ENCODE data around the gene TOMT.

TOMT gene

DNA sequence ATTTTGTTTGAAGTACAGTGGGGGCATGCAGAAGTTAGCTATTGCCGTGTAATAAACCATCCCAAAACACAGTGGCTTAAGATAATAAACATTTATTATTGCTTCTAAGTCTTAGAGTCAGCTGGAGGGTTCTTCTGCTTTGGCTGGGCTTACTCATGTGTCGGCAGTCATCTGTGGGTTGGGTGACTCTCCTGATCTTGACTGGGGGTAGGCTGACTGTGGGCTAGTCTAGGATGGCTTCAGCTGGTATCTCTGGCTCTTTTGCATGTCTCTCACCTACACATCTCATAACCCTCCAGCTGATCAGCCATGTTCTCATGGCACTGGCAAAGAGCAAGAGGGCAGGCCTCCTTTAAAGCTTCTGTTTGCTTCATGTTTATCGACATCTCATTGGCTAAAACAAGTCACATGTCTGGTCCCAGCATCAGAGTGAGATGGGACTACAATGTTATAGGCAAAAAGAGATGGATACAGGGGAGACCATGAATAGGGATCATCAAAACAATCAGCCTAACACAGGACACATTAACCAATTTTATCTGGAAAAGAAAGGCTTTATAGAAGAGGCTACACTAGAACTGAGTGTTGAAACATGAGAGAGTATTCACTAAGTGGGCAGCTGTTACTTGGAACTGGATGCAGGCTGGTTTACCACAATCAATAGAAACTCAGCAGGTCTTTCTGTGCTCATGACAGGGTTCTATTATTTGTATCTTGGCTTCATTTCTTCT, 19.9 kb upstream of the TOMT start:
- no peak for DNase-seq (ENCODE audit: low read depth in 2 of 2)

DNA sequence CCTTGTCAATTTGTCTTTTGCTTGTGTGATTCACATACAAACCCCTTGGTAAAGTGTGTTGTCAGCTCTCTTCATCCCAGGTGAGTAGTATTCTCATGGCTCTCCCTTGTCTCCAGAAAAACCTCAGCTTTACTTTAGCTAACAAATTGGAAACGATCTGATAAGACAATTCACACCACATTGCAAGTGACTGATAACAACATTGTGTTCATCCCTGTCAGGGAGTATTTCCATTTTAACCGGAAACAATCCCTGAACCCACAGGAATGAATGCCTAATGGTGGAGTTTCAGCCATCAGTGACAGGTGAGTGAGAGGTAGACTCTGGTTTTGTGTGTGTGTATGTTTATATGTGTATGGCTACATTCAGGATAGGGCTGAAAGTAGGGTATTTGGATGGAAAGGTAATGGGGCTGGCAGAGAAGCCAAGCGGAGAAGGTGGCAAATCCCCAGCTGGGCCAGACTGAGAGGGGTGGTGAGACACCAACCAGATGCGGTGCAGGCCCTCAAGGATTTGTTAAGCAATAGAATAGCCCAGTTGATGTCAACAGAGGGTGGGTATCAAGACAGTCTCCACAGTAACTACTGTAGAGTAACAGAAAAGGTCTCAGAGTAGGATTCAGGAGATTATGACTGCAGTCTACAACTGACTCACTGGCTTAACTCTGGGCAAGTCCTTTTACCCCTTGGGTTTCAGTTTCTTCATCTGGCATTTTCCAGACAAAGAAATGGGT, 17.5 kb upstream of the TOMT start:
- DNase-seq (ENCODE audit: low read depth in 2 of 2), result no peak

DNA sequence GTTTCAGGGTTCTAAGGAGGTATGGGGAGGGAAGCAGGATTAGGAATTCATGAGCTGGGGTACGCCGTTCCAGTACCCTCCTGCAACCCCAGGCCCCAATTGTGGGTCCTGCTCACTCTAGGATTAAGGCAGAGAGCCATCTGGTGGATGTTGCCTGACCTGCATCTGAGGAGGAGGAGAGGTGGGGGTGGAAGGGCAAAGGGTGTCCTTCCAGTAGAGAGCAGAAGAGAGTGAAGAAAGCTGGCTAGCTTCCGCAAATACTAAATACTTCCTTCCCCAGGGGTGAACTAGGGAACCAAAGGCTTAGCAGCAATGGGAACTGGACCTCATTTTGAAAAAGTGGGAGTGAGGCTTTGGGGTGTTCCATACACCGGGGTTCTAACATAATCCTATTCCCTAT, 14.4 kb upstream of the TOMT start:
- DNase-seq (ENCODE audit: low read depth in 2 of 2), result peak in 1 of 2 donors; percentile 49

DNA sequence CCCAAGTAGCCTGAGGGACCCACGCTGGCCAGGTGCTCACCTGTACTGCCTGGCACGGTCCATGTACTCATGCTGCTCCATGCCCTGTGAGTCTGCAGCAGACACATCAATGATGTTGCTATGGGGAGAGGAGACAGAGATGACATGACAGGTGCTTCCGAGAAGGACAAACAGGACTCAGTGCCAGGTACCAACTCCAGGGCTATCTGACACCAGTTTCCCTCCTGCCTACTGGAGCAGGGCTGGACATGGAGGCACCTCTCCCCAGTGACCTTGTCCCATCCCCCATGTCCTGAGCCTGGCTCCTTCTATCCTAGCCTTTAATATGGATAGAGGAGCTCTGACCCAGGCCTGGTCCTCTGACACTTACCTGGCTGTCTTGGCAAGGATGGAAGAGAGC, 7.0 kb upstream of the TOMT start:
- no peak for DNase-seq (ENCODE audit: low read depth in 2 of 2)

DNA sequence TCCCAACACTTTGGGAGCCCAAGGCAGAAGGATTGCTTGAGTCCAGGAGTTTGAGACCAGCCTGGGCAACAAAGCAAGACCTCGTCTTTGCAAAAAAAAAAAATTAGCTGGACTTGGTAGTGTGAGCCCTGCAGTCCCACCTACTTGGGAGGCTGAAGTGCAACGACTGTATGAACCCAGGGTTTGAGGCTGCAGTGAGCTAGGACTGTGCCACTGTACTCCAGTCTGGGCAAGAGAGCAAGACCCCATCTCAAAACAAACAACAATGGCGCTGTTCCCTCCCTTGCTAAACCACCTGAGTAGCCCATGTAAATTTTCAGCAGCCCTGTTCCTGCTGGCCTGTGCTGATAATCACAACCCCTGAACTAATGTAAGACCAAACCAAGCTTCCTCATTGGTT, 5.7 kb upstream of the TOMT start:
- DNase-seq (ENCODE audit: low read depth in 2 of 2), result no peak

DNA sequence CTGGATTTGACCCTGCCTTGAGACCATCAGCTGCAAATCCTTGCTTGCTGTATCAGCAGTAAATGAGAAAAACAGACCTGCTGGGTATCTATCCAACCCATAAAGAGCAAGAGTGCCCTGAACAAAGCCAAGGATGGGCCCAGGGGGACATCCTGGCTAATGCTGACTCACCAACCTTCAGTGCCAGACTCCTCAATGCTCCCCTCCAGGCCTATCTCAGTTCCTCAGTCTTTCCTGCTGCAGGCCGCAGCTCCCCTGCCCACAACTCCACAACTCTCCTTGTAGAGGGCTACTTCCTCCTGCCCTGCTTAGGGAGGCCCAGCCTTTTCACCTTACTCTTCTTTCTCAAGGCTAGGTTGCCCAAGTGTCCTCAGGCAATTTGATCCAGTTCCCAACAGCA, 5.3 kb upstream of the TOMT start:
- no peak for DNase-seq (ENCODE audit: low read depth in 2 of 2)

DNA sequence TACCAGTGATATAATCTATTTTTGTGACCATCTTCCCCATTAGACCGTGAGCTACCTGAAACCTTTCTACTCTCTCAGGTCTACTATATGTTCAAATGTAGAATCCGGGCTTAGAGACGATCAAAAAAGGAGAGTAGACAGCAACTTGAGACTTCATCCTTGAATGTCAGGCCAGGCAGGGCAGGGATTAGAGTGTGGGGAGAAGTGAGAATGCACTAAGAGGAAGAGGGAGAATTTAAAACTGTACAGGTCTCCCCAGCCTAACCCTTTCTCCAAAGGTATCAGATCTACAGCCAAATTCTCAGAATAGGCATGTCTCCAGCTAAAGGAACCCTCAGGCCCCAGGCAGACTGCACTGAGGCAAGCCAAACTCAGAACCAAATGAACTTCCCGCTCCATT, 3.6 kb upstream of the TOMT start:
- no peak for DNase-seq (ENCODE audit: low read depth in 2 of 2)

DNA sequence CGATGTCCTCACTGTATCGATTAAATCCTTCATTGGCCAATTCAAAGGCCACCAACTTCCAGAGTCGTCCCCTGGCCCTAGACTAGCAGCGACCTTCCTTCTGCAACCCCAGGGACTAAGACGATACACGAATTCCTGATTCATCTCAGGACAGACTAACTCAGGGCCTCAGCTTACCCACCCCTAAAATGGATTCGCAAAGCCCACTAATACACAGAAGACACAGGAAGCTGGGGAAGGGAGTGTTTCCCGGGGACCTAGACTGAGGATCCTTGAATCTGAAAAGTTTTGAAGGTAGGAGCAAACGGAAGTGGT, 3.1 kb upstream of the TOMT start:
- DNase-seq (ENCODE audit: low read depth in 2 of 2), result no peak

DNA sequence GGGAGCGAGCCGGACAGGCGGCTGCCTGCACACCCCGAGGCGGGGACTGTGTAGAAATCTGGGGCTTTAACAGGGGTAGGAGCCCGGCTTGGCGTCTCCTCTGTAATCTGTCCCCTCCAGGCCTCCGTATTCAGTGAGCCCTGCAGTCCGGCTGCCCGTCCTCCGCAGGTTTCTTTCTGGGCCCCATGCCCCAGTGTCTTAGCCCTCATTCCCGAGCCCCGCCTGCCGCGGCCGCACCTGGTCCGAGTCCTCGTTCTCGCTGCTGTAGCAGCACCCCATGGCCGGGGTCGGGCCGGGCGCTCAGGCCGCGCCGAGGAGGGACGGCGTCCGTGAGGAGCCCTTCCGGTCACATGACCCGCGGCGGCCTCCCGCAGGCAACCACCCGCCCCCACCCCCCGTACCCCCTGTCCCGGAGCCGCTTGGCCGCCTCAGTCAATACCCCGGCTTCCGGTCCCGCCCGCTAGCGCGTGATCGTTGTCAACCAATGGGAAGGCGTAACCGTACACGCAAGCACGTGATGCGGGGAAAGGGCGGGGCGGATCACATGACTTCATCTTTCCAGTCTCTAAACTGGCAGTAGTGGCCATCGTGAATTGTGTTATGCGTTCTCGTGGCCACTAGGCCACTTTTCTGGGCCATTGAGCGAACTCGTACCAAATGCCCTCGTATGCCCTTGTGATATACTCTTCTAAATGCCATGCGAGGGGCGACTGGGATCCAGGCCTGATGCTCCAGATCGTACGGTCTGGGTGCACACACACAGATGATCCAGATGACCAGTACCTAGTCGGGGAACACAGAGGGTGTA, 2.6 kb upstream of the TOMT start, which contains the start of gene LAMTOR1:
TSS of gene LAMTOR1 (minus strand) at position 352 of the 808 bp plus-strand sequence. CDS start at position 279, 73 bp downstream.
- peak; percentile 97 to 98 for DNase-seq (ENCODE audit: low read depth in 2 of 2)

DNA sequence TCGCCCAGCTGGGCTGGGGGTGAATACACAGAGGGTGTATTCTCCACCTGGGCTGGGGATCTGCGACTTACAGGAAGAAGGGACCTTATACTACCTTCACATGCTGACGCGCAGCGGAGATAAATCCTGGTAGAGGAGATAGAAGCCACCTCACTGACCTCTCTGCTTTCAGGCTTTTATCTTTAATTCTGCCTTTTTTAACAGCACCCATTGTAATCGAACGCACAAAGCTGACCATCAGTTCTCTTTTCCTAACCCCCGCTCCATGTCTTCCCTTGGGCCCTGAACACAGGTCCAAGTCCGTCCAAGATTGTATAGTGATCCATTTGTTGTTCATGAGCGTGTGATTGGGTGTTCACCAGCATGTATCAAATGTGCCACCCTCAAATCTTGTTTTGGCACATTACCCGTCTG, 2.0 kb upstream of the TOMT start:
- no peak for DNase-seq (ENCODE audit: low read depth in 2 of 2)

DNA sequence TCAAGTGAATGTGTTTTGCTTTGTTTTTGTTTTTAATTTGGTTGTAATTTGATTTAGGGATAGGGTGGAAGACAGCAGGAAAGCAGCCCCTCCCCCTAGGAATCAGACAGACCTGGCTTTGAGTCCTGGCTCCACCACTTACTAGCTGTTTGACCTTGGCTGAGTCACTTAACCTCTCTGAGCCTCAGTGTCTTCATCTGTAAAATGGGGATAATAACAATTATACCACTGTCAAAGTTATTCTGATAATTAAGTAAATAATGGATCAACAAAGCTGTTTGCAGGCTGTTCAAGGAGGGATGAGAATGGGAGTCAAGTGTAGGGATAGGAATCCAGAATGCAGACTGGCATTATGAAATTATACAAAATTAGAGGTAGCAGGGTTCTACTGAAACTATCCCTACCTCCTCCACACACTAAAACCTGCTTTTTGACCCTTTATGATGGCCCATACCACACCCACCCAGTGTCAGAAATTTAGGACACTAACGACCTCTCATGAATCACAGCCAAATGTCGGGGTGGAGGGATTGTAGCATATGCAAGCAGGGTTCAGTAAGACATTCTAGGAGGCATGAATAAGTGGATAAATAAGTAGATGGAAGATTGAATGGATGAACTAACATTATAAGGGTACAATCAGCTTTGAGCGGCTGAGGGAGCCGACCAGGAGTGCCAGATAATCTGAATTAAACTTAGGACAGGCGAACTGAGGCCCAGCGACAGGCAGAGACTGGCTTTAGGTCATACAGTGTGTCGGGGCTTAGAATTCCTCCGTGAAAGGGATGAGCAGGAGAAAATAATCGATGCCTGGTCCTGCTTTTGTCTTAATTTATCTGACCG, 5.8 kb downstream of the TOMT start:
- no peak for DNase-seq (ENCODE audit: low read depth in 2 of 2)

DNA sequence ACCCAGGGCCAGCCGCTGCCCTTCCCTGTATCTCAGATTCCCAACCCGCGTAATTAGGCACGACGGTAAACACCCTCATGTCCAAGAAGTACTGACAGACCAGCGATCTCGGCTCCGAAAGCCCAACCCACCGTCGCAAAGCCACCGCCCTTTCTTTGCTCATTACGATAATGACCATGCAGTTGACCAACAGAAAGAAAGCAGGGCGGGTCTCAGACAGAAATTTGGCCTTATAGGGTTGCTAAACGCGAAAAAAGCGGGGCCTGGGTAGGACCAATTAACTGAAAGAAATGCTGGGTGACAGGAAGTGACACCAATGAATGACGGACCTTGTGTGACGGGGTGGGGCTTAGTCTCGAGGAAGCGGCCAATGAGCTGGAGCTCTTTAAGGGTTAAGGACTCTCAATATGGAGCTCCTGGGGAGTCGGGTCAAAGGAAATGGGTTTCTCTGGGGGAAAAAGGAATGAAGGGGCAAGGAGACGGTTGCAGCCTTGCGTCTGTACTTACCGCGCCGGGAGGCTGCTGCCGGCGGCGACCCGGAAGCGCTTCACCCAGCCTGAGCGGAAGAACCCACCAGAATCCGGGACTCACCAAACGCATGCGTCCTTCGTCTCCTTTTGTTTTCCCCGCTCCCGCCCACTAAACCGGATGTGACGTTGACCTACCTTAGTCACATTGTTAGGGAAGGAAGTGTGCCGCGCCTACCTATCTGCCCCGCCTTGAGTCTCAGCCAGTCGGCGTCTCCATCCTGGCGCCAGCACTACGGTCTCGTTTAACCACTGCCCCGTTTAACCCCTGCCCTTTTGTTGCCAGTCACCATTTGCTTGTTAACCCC, 6.6 kb downstream of the TOMT start, which contains the start of gene ANAPC15:
TSS of gene ANAPC15 (minus strand) at position 553 of the 835 bp plus-strand sequence. CDS start 1,419 bp downstream, outside the sequence.
- peak; percentile 99 for DNase-seq (ENCODE audit: low read depth in 2 of 2)

DNA sequence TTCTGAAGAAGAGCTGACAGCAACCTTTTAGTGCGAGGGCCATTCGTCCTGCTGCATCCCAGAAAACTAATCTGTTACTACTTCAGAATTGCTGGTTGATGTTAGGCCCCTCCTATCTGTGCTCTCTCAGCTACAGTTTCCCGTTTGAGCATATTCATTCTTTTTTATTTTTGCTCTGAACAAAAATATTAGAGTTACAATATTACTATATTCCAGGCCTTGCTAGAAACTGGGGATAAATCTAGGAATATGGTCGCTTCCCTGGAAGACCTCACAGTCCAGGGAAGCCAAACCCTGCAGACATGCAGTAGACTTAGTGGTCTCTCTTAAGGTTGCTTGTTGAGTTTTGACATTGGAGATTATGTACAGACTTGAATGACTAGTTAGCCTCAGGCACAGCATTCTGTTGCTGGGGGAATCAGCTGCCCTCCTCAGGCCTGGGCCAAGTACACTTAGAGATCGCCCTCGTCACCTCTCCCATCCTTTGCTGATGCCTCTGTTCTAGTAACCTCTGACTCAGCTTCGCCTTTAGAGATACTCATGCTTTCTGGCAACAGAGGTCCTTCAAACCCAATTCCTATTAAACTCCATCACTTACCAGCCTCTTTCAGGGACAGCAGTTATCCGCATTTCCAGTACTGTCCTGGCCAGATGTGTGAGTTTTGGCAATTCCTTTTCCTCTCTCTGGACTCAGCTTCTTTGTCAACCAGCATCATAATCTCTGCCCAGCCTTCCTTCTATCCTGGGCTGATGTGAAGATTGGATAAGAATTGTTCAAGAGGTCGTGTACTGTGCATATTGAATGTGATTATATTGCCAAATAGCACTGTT, 7.5 kb downstream of the TOMT start:
- DNase-seq (ENCODE audit: low read depth in 2 of 2), result no peak

DNA sequence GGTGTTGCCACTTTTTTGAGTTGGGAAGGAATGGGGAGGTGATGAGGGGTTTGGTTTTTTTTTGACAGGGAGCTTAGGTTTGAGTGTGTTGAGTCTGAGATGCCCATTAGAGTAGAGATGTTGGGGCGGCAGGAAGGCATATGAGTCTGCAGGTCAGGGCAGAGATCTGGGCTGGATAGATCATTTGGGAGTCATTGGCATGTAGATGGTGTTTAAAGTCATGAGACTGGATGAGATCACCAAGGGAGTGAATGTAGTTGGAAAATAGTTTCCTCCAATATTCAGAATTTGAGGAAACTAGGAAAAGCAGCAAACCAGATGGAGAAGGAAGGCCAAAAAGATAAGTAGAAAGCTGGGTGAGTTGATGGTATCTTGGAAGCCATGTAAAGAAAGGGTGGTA, 8.8 kb downstream of the TOMT start:
- no peak for DNase-seq (ENCODE audit: low read depth in 2 of 2)

DNA sequence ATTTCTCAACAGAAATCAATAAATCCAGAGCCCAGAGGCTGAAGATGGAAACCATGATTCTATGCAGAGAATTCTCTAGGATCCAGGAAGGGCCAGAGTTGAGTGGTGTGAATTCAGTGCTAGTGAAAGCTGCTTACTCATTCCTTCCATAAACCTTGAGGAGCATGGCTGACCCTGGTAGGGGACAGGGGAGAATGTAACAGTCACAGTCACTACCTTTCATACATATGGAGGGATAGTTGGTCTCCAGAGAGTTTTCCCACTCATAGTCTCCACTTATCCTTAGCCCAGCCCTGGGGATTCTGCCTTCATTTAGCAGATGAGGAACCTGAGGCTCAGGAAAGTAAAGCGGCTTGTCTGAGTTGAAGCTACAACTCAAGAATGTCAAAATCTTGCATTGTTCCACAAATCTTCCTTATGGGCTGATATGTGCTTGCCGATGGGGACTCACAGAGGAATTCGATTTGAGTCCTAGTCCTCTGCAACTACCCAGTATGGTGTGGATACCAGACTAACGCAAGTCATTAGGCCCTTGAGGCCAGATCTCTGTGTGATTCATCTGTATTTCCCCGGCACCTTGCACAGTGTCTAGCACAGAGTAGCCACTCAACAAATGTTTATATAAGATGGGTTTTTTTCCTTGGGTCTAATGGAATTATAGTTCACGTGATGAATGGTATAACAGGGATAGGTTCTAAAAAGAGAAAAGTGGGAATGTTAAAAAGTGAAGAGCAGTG, 10.5 kb downstream of the TOMT start:
- DNase-seq (ENCODE audit: low read depth in 2 of 2), result no peak

DNA sequence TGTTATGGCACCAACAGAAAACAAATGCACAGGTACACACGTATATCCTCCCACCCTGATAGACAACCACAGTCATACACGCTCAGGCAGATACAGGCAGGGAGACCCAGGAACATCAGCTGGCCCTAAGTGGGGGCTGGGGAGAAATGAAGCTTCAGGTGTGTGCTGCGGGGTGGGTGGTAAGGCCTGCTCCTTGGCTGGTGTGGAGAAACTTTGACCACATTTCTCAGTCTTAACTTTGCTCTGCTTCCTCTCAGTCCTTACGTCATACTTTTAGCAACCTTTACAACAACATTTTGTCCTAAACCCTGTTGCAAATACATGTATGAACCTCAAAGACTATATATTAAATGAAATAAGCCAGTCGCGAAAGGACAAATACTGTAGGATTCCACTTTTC, 13.5 kb downstream of the TOMT start:
- DNase-seq (ENCODE audit: low read depth in 2 of 2), result no peak

DNA sequence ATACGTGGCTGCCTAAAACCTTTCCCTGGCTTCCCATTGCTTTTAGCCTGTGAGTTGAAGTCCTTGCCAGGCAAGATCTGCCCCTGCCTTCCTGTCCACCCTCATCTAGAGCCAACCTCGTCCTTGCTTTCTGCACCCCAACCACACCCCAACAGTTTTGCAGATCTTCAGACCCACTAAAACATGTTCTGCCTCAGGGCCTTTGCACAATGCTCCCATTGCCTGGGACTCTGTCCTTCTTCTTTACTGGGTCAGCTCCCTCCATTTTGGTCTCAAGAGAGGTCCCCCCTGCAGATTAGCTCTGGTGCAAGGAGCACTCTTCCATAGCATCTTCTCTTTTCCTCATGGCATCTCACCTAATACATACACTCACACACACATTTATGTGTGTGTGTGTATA, 15.2 kb downstream of the TOMT start:
- no peak for DNase-seq (ENCODE audit: low read depth in 2 of 2)

DNA sequence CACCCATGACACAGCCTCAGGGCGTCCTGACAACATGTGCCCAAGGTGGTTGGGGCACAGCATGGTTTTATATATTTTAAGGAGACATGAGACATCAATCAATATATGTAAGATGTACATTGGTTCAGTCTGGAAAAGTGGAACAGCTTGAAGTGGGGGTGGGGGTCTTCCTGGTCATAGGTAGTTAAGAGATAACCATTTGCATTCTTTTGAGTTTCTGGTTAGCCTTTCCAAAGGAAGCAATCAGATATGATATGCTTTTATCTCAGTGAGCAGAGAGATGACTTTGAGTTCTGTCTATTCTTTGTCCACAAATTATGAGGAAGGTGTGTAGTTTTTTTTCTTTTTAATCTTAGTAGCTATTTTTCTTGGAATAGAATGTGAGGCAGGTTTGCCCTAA, 16.9 kb downstream of the TOMT start:
- DNase-seq (ENCODE audit: low read depth in 2 of 2), result no peak

DNA sequence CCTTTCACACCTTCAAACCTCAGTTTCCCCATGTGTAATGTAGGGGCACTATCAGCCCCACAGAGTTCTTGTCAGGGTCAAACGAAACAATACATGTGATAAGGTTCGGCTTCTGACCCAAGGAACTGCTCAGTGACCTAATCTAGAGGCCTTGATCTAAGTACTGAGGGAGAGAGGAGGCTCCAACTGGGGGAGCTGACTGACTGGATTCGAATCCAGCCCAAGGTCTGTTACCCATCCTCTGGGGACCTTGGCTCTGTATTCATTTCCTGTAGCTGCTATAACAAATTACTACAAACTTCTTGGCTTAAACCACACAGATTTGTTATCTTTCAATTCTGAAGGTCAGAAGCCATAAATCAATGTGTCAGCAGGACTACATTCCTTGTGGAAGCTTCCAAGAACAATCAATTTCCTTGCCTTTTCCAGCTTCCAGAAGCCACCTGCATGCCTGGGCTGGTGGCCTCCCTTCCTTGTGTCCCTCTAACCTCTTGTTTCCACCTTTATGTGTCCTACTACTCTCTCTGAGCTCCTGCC, 17.5 kb downstream of the TOMT start:
- no peak for DNase-seq (ENCODE audit: low read depth in 2 of 2)

Measured in stimulated activated CD4-positive, alpha-beta T cell treated with anti-CD3 and anti-CD28 coated beads, Interleukin-4, amount 100 ng/mL, for 48 hours (primary cell).